HG03135 (cell line): ENCODE results near the gene SLC39A8.

Source experiments
- ATAC-seq: cut with Tn5 transposase; IDR thresholded peaks from one replicate; pipeline ENCODE4 v1.9.1; 2021; ENCODE audit warnings: mild to moderate bottlenecking, moderate library complexity; ENCODE audit not compliant: unreplicated experiment

The SLC39A8 gene

GRCh38 chr4:102342404-102343074, 2.7 kb downstream of the SLC39A8 start:
- ATAC-seq: no peak

- no peak for ATAC-seq
Measured at GRCh38 chr4:102341201-102341600, 4.1 kb downstream of the SLC39A8 start.

DNA sequence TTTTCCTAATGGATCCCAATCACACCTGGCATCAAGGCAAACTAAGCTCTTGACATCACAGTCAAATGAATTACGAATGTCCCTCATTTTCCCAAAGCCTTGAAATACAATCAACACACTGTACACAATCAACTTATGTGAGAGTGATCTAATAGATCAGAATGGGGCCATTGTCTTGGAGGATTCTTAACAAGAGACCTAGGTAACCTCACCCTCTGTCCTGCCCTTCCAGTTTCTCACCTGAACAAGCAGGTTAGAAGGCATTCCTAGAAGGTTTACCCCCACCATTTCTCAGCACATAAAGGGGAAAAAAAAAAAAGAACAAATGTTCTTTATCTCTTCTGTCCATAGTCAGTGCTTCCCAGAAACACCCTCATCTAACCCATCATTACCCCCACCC, 6.3 kb downstream of the SLC39A8 start:
- ATAC-seq: no peak

DNA sequence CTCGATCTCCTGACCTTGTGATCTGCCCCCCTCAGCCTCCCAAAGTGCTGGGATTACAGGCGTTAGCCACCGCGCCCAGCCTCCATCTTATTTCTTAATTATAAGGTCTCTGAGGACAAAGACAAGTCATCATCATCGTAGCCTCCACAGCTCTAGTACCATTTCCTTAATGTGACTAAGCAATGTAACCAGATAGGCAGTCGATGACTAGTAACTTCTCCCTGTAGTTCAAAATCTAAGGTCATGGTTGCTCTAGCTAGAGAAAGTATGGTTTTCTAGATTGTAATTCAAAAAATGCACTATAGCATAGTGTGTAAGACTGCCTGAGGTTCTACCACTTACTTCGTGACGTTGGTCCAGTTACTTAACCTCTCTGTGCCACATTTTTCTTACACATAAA, 6.9 kb downstream of the SLC39A8 start:
- no peak for ATAC-seq

DNA sequence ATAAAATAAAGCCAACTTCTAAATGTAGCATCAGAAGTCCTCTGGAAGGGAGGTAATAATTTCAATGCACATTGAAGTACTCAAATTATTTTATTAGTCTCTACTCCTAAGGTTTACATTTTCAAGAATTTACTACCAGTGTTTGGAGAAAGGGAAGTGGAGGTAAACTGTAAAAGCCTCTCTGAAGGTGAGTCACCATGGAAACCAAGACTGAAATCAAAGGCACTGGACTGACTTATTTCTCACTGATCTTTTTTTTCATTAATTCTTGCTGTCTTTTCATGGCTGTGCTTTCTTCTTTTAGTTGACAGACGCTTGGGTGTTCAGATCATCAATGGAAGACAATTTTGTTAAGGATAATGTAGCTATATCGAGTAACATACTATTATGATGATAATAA, 9.7 kb downstream of the SLC39A8 start:
- ATAC-seq: no peak

- no peak for ATAC-seq
Measured at GRCh38 chr4:102334624-102335023, 10.7 kb downstream of the SLC39A8 start.

DNA sequence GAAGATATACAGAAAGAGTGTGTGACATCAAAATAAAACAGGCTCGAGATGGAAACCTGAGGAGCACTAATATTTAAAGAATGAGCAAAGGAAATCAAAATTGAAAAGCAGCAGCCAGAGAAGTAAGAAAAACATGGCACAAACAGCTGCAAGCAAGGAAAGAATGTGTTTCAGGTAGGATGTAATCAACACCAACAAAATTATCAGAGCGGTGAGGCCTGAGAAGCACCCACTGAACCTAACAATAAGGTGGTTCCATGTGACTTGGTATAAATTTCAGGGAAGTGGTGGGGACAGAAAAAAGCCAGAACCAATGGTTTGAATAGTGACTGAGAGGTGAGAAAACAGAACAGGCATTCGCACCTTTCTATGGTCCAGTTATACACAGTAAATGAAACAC, 11.5 kb downstream of the SLC39A8 start:
- ATAC-seq: no peak

- ATAC-seq: no peak
Measured at GRCh38 chr4:102328045-102328444, 17.2 kb downstream of the SLC39A8 start.

DNA sequence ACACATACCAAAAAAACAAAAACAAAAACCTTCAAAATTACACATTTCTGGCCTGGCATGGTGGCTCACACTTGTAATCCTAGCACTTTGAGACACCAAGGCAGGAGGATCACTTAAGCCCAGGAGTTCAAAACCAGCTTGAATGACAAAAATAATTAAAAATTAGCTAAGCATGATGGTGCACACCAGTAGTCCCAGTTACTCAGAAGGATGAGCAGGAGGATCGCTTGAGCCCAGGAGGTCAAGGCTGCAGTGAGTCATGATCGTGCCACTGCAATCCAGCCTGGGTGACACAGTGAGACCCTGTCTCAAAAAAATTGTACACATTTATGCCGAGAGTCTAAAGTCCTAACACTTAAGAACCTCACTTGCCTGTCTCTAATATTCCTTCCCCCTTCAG, 18.3 kb downstream of the SLC39A8 start:
- no peak for ATAC-seq

GRCh38 chr4:102324730-102325129, 20.6 kb downstream of the SLC39A8 start:
- no peak for ATAC-seq

- no peak for ATAC-seq
Measured at GRCh38 chr4:102322736-102323135, 22.5 kb downstream of the SLC39A8 start.

GRCh38 chr4:102321260-102321995, 23.9 kb downstream of the SLC39A8 start:
- peak; percentile 71 for ATAC-seq

- no peak for ATAC-seq
Measured at GRCh38 chr4:102319594-102319993, 25.7 kb downstream of the SLC39A8 start.

GRCh38 chr4:102318526-102318925, 26.8 kb downstream of the SLC39A8 start:
- no peak for ATAC-seq

- ATAC-seq: no peak
Measured at GRCh38 chr4:102318105-102318504, 27.2 kb downstream of the SLC39A8 start.

DNA sequence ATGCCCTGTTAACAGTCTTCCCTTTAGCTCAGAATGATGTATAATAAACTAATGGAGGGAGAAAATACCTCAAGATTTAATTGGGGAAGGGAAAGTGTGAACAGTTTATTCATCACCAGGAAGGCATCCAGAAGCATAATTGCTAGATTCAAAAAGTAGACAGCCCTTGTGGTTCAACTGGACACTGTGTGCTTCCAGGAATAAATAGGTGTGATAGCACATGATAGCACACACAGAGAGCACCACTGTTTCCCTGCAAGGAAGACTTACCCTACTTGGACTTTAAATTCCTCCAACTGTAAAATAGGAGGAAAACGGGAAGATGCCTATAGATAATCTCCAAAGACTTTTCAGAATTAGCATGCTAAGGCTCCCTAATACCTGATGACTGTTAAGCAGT, 27.8 kb downstream of the SLC39A8 start:
- no peak for ATAC-seq

- no peak for ATAC-seq
Measured at GRCh38 chr4:102316585-102316984, 28.7 kb downstream of the SLC39A8 start.

GRCh38 chr4:102315532-102315931, 29.8 kb downstream of the SLC39A8 start:
- no peak for ATAC-seq

- ATAC-seq: no peak
Measured at GRCh38 chr4:102312417-102312816, 32.9 kb downstream of the SLC39A8 start.

DNA sequence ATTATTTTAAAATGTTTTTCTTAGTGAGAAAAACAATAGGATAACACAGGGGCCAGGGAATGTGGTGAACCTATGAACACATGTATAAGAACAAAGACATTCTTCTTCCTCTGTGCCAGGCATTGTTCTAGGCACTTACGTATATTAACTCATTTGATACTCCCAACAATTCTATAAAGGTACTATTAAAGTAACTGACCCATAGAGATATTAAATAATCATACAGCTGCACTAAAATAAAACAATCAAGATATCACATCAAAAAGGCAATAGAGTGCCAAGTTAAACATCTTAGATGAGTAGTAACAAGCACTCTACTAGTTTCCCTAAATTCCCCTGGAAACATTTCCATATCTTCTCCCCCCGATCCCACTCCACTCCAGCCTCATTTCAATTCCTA, 33.4 kb downstream of the SLC39A8 start:
- no peak for ATAC-seq

- ATAC-seq: no peak
Measured at GRCh38 chr4:102311407-102311806, 33.9 kb downstream of the SLC39A8 start.

- no peak for ATAC-seq
Measured at GRCh38 chr4:102308032-102308799, 37.1 kb downstream of the SLC39A8 start.
